Dedifferentiated amniotic fluid mesenchymal stem cell (primary cell): ENCODE measurements around the gene SLC12A8.

Source experiments
- DNase-seq: peaks from one replicate; pipeline ENCODE4 v3.0.0-alpha.2; 2016; ENCODE audit errors: extremely low spot score

SLC12A8 gene

DNA sequence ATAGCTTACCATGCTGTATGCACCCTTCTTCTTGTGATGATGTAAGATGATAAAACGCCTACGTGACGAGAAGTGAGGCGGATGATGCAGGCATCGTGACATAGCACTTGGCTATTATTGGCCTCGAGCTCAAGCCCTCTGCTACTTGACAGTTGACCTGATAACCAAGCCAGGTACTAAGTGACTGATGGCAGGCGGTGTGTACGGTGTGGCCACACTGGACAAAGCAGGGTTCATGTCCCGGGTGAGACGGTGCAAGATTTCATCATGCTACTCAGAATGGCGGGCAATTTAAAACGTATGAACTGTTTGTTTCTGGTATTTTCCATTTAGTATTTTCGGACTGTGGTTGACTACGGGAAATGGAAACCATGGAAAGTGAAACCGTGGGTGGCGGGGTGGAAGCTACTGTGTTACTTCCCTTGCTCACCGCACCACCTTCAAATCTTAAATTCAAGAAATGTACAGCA lies 57.7 kb downstream of the SLC12A8 start:
- DNase-seq = no peak

DNA sequence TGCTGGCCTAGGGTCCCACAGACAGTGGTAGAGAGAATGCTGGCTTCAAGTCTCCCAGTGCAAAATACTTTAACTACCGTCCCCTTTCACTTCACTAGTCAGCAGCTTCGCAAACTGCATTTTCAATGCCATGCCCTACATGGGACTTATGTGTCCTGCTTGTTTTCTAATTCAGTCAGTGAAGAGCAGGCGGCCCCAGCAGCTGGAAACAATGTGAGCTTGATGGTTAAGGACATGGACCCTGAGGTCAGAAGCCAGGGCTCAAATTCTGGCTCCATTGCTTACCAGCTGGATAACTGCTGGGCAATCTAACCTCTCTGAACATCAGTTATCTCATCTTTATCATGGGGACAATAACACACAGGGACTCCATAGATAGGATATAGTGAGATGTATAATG lies 58.4 kb downstream of the SLC12A8 start:
- no peak for DNase-seq

DNA sequence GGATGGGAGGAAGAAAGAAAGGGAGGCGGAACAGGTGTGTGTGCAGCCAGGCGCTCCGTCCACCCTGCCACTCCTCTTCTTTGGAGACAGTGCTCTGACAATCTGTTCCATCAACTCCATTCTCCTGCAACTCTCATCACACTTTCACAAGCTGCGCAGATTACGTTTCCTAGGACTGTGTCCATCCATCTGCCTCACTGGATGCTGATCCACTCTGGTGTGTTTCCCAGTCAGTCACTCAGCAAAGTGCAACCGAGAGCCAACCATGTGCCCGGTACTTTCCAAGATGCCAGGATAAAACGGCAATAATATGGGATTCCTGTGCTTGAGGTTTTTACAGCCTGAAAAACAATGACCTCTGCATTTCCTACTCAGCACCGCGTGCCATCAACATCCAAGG lies 59.6 kb downstream of the SLC12A8 start:
- no peak for DNase-seq

DNA sequence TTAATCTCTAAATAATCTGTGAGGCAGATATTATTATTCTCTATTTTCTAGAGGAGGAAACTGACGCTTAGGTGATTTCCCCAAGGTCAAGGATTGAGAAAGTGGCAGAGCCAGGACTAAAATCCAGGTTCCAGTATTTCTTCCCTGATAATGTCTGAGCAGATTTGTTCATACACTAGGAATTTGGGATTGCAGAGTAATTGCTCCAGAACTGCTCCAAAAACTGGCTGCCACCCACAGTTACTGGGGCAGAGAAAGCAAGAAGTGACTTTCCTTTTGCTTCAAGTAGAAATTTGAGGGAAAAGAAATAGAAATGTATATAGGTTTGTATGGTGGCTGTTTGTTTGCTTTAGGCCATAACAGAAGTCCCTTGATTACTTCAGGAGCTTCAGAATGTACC lies 60.6 kb downstream of the SLC12A8 start:
- DNase-seq = peak; percentile 87

DNA sequence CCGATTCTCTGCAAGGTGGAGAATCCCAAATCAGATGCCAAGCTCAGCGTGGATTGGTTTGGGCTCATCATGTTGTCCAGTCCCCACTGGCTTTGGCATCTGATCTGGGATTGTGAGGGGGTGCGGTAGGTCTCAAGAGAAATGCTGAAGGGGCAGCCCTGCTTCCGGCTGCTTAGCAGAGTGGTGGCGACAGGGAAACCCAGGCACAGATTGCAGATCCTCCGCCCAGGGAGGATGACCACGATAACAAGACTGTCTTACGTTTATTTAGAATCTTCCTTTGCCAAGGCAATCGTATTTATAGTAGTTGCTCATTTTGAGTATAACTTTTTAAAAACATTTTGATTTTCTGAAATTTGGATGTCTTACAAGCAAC lies 61.1 kb downstream of the SLC12A8 start:
- DNase-seq = no peak

DNA sequence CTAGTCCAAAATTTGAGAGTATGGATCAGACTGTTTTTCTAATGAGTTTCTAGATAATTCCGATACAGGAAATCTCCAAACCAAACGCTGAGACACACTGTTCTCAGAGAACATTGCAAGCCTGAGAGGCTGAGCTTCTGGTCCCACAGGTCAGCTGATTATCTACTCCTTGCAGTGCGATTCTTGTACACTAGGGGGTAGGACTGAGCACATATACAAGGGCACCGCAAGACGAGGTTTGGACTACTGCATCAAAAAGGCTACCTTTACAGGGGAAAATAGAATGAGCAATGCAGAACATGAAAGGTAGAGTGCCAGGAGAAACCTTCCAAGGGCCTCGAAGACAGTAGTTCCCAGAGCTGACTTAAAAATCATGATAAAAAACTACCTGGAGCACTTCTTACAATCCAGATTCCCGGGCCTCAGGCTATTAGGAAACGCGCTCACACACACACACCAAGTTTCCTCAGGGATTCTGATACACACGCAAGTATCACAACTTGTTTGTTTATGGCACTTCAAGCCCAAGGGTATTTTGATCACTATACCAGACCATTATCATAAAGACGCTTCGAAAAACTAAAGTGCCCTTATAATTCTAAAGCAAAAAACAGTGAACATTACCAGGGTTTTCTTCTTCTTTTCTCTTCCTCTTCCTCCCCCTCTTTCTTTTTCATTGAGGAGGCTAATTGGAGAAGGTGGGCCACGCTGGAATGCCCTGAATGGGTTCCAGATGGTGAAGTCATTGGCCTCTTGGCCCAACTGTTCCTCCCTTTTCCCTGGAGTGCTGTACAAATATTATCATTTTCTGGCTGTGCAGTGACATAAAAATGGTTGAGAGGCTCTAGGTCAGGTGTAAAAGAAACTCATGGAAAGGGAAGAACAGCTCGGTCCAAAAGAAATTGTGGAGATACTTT lies 61.8 kb downstream of the SLC12A8 start:
- no peak for DNase-seq

DNA sequence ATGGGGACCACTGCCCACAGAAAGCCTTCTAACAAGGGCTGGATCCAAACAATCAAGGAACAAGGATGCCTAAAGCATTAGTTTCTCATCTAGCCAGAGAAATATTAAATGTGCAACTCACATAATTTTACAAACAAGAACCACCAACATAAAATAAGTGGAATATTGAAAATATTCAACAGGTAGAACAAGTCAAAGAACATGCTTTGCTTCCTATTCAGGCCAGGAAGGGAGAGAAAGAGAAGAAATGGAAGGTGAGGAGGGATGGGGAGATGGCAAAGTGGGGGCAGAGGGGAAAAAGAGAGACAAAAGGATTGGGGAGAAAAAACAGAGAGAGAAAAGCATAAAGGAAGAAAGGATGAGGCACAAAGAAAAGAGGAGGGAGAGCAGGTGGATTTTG lies 63.1 kb downstream of the SLC12A8 start:
- no peak for DNase-seq

DNA sequence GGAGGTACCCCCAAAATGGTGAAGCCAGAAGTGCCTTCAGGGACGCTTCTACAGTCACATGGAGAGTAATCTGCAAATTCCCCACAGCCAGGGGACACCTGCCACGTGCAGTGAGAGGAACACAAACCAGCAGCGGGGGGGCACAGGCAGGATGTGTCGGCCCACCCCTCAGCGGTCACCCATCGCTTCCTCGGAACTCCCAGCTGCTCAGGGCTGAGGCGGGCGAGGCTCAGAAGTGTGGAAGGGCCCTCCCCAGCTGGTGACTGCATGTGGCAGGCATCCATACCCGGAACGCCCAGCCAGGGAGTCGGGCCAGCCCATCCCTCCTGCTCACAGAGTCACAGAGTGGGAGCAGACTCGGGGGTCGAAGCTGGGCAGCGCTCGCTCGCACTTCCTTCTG lies 63.7 kb downstream of the SLC12A8 start:
- DNase-seq = peak; percentile 39

DNA sequence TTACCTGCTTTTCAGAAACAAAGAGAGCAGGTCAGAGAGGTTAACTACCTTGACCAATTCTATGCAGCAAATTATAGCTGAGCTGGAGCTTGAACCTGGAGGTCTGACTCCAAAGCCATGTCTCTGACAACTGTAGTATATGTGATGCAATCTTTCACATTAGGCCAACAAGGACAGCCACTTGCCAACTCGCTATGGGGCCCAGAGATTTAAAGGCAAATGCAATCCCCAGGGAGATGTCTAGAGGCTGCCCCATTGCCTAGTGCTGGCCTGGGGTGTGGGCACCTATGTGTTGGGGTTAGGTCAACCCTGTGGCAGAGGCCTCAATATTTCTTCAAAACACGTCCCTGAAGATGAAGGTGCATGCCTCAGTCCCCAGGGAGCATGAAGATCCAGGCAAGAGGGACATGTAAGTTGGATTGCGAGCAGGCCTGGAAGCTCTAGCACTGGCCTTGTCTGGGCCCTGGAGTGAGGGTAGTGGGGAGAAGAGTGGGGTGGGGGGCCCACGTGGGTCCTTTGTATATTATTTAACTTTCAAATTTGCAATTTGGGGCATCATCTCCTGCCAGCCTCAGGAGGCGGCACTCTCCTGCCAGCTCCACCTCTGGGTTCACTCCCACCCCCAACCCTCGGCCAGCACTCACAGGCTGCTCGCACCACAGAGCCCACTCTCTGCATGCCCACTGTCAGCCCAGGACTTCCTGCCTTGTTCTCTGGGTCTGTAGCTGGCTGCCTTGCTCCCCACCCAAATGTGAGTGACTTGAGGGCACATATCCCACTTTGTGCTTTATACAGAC lies 64.3 kb downstream of the SLC12A8 start:
- no peak for DNase-seq

DNA sequence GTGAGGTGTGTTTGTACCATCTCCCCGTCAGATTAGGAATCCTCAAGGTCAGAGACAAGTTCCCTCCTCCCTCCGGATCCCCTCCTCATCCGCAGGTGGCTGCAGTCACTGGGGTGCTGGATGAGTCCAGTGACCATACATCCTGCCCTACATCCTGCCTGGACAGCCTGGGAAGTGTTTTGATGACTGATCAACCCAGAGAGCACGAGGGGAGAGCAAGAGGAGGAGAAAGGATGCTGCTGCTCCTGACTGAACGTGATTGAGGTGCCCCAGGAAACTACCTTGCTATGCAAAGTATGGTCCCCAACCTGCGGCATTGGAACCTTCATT lies 65.1 kb downstream of the SLC12A8 start:
- DNase-seq = no peak

DNA sequence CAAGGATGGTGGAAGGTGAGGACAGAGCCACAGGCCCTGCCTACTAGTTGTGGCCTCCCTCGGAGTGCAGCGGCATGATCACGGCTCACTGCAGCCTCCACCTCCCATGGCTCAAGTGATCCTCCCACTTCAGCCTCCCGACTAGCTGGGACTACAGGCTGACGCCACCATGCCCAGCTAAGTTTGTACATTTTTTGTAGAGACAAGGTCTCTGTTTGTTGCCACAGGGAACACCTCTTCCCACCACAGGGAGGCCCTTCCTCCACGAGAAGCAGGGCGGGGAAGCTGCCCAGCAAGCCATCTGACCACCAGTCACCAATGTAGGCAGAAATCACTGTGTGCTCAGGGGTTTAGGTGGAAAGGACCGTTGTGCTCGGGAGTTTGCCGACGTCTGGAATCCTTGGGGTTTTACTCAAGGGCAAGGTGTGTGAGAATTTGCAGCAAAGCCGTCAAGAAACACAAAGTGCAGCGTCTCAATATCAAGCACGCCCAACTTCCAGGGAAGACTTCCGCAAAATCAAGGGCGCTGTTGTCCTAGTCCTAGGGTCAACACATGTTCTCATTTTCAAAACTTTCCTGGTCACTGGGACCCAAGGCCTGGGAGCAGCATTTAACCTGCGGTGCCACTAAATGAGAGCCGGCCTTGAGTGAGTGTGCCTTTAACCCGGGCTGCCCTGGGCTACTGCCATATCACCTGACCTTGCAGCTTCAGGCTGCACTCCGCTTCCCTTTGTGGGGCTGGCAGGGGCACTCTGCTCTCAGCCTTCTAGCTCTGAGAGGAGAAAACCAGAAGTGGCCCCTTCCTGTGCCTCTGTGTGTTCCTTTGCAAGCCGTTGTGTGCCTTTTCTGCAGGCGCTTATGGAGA lies 65.7 kb downstream of the SLC12A8 start:
- DNase-seq = no peak

DNA sequence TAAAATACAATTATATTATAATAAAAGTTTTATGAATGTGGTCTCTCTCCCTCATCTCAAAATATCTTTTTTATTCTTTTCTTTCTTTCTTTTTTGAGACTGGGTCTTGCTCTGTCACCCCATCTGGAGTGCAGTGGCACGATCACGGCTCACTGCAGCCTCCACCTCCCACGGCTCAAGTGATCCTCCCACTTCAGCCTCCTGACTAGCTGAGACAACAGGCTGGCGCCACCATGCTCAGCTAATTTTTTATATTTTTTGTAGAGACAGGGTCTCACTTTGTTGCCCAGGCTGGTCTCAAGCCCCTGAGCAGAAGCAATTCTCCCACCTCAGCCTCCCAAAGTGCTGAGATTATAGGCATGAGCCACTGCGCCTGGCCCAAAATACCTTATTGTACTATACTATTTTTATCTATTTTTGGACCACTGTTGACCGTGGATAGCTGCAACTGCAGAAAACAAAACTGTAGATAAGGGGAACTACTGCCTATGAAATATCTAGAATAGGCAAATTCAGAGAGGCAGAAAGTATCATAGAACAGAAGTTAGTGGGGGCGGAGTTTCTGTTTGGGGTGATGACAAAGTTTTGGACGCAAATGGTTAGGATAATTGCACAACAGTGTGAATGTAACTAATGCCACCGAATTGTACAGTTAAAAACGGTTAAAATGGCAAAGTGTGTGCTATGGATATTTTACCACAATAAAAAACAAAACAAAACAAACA lies 66.6 kb downstream of the SLC12A8 start:
- no peak for DNase-seq

DNA sequence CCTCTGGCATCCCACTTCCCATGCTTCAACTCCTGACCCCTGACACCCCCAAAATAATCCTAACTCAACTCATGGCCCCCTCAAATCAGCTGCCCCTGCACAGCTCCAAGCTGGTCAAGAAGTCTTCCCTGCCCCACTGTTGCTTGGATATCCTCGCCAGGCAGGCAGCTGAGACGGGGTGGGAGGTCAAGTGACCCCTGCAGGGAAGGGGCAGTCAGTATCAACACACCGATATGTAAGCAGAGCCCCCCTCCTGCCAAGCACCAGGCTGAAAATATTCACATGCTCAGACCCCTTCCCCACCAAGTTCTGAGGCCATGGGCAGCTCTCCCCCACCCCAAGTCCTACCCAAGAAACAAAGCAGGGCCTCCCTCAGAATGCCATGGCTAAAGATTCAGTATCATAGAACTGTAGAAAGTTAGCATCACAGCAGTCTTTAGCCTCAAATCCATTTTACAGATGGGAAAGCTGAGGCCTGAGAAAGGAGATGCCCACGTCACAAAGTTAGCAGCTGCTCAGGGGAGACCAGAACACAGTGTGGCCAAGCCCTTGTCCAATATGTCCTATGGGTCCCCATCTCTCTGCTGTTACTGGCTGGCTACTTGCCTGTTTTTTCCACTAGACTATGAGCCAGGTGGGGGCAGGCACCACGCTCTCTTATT lies 67.8 kb downstream of the SLC12A8 start:
- no peak for DNase-seq

DNA sequence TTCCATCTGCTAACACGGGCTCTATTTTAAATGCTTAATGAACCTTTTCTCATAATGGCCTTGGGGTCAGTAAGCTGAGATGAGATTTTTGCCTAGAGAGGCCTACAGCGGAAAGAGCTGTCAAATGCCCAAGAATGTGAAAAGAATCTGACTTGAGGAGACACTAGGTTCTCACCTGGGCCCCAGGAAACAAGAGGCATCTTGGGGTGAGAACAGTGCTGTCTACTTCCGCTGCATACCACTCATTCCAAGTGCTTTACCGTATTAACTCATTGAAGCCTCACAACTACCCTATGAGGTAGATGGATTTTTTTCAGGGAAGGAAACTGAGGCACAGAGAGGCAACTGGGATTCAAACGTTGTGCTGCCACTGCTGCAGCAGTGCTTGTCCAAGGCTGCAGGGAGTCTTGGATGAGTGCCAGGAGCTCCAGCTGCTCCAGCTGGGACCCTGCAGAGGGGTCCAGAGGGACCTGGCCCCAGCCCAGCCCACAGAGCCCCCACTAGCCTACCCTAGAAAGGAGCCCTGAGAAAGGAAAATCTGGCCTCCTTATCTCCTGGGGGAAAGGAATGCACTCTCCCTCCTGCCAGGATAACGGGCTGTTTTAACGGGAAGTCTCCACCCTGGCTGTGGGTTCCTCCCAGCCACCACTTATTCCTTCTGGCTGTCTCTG lies 68.4 kb downstream of the SLC12A8 start:
- DNase-seq = no peak

DNA sequence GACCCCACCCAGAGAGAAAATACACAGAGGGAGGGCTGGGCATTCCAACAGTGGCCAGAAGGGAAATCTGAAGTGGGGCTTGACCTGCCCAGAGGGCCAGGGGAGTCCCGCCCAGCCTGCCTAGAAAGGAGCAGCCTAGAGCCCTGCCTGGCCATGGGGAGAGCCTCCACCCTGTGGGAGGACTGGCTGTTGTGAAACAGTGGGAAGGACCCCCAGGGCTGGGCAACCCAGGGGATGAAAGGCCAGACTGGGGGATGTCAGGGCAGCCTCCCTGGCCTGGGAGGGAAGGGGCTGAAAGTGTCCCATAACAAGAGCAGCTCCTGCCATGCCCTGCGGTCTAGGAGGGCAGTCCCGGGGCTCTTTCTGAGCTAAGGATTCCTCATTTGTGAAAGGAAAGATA lies 69.0 kb downstream of the SLC12A8 start:
- no peak for DNase-seq

DNA sequence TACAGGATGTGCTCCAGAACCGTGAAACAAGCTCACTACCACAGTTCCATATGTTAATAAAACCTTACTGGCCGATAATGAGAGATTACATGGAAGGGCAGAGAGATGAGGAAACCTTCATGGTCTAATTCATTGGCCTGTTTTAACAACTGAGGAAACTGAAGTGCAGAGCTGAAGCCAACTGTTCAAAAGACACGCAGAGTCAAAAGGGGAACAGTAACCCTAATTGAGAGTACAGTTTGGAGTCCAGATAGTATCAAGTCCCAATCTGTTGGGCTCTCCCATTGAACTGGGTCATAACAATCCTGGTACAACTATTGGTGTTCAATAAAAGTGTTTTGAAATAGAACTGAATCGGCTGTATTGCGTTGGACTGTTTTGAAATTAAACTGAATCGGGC lies 69.6 kb downstream of the SLC12A8 start:
- DNase-seq = no peak

DNA sequence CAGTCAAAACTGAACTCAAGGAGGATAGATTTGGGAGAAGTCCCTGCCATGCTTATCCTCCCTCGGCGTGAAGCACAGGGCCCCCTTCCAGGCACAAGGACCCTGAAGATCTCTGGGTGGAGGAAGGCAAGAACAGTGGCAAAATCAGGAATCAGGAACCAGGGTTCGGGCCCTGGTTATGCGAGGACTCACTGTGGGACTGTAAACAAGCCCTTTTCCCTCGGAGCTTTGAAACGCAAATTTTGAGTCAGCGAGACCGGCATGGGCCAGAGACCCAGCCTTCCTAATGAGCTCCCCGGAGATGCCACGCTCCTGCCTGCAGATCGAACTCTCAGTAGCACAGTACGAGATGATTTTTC lies 70.1 kb downstream of the SLC12A8 start:
- DNase-seq = no peak

DNA sequence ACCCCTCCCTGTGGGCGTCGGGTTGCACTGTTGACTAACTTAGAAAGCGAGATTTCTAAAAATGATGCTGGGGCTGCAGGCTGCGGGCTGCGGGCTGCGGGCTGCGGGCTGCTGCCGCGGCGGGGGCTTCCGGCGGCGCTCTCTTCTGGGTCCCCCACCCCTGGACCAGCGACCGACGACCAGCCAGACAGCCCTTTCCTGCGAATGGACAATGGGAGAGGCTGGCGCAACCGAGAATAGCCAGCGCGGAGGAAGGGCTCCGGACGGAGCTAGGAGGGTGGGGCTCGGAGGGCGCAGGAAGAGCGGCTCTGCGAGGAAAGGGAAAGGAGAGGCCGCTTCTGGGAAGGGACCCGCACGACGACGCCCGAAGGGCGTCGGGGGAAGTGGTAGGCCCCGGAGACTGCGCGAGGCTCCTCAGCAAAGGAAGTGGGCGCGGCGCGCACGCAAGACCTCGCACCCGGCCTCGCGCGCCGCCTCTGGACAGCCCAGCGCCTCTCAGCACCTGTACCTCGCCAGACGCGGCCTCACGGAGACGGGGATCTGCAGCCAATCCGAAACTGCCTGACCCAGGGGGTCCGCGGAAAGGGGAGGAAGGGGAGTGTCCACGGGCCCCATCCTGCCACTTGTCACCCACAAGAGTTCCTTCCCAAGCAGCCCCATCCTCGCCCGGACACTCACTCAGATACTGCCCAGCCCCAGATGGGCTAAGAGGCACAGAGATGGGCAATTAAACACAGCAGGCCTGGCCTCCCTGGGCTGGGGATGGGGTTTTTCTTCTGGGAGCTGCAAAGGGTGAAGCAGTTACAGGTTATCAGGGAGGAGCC lies 70.7 kb downstream of the SLC12A8 start:
- no peak for DNase-seq

DNA sequence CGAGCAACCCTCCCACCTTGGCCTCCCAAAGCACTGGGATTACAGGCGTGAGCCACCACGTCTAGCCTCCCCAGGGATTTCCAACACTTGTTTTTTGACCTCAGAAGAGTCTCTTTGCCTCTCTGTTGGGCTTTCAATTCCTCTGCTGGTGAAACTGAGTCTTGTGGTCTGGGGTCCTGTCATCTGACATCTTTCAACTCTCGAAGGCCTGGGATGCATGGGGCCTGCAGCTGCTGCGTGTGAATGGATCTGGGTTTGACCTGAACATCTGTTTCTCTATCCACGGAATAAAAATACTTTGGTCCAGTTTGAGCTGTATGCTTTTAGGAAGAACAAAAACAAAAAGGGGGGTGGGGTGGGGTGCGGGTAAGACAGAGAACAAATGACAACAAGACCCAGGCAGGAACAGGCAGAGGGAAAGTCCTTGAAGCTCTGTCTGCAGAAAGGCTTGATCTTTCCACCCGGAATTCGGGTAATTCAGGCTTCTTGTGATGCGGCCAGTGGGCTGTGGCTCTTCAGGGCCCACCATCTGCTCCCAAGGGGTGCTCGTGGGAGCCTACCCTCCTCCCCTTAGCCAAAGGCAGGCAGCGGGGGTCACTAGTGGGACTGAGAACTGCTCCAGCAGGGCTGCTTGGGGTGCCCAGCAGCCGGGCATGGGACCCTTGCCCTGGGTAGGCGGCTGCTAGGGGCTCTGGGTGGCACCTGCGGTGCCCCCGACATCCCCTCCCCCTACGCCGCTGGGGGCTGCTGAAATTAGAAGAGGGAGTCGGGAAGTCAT lies 71.5 kb downstream of the SLC12A8 start:
- no peak for DNase-seq
